Measurements from ENCODE around the gene MRPL1. TPM values are rescaled to one million over a fixed set of nuclear protein-coding genes. Genes with fewer than 3 reads are reported as not detected.
A peak's percentile ranks its signal among the peaks of the same experiment; 100 is the strongest.

MRPL1 gene
- total and polyA plus RNA-seq, 2 donors (not counting 3 experiments of a cell fraction or from before 2014, with no cell fraction given) = 11.5 to 42.9 TPM

DNA sequence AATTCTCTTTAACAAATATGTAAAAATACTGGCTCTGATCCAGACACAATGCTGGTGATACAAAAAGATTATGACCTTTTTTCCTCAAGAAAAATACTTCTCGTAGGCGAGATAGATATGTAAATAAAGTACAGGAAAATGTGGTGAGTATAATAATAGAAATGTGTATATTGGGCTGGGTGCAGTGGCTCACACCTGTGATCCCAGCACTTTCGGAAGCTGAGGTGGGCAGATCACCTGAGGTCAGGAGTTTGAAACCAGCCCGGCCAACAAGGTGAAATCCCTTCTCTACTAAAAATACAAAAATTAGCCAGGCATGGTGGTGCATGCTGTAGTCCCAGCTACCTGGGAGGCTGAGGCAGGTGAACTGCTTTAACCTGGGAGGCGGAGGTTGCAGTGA lies 55.0 kb downstream of the MRPL1 start:
- Histone ChIP-seq H3K9ac (replicated peaks; ENCODE audit: extremely low read depth, insufficient read depth, low read length) (no peak overlapping the region), H3K4me2 (ENCODE audit: insufficient read depth, low read length) (no peak overlapping the region), H3K4me3 (replicated peaks in 1 of 3; ENCODE audit: insufficient read depth in 1 of 3, low read depth in 1 of 3, low read length in 3 of 3) (no peak overlapping the region), H4K20me1 (replicated peaks; ENCODE audit: control insufficient read depth, extremely low read depth, insufficient read depth, low read length) (no peaks in the 10 kb centered on the region), H3K27ac (ENCODE audit: insufficient read depth, low read depth, low read length) (no peak overlapping the region), H3K9me1 (replicated peaks; ENCODE audit: control insufficient read depth, extremely low read depth, insufficient read depth, low read length) (no peaks in the 10 kb centered on the region), H3K27me3 (ENCODE audit: control insufficient read depth in 2 of 2, insufficient read depth in 2 of 2, low read length in 2 of 2) (no peaks in the 10 kb centered on the region), H2AFZ (ENCODE audit: low read depth, low read length) (no peak overlapping the region), H3K79me2 (ENCODE audit: control insufficient read depth, insufficient read depth, low read length) (peaks cover 3% of the 10 kb centered on the region), H3K9me3 (replicated peaks; ENCODE audit: control insufficient read depth, insufficient read depth, low read length) (no peaks in the 10 kb centered on the region), H3K36me3 (ENCODE audit: control insufficient read depth in 2 of 2, extremely low read depth in 1 of 2, insufficient read depth in 2 of 2, low read length in 2 of 2) (peaks cover 0 to 1% of the 10 kb centered on the region in 2 experiments), H3K4me1 (ENCODE audit: control insufficient read depth, extremely low read depth, insufficient read depth, low read length) (peaks cover 49% of the 10 kb centered on the region)
- DNase-seq (ENCODE audit: low read depth, low spot score) (no peak), FAIRE-seq (no peak)
- POLR2A ChIA-PET = no interaction called here
- intact Hi-C loops (cut with micrococcal nuclease) (no loop called here), dilution Hi-C loops (cut with MboI; ENCODE audit: extremely low pct_ligation_motif_present, low sequenced_read_pairs) (no loop called here)
- no TSS peak for BruUV-seq (replicated peaks)
- TF ChIP-seq POLR2A (IDR thresholded peaks at IDR 0.05; ENCODE audit: low read depth, low read length) (no peak), GATA2 (IDR thresholded peaks at IDR 0.05; ENCODE audit: insufficient read depth, insufficient read length, low read depth, low read length) (no peak), MAX (IDR thresholded peaks at IDR 0.05; ENCODE audit: insufficient read depth, insufficient read length) (no peak), POLR2AphosphoS5 (IDR thresholded peaks at IDR 0.05; ENCODE audit: insufficient read depth, low read depth, low read length) (no peak), FOS (IDR thresholded peaks at IDR 0.05; ENCODE audit: borderline replicate concordance, insufficient read depth, low read length) (no peak)
- CTCF ChIA-PET = no interaction called here

GRCh38 chr4:77920371-77920770 lies 57.7 kb downstream of the MRPL1 start:
- Histone ChIP-seq H4K20me1 (replicated peaks; ENCODE audit: control insufficient read depth, extremely low read depth, insufficient read depth, low read length) (no peaks in the 10 kb centered on the region), H3K27ac (ENCODE audit: insufficient read depth, low read depth, low read length) (peak overlapping the region; percentile 99), H3K36me3 (ENCODE audit: control insufficient read depth in 2 of 2, extremely low read depth in 1 of 2, insufficient read depth in 2 of 2, low read length in 2 of 2) (no peaks in the 10 kb centered on the region), H3K4me3 (replicated peaks in 1 of 3; ENCODE audit: insufficient read depth in 1 of 3, low read depth in 1 of 3, low read length in 3 of 3) (no peak overlapping the region), H3K9me1 (replicated peaks; ENCODE audit: control insufficient read depth, extremely low read depth, insufficient read depth, low read length) (no peaks in the 10 kb centered on the region), H3K4me2 (ENCODE audit: insufficient read depth, low read length) (peak overlapping the region; percentile 14), H3K9ac (replicated peaks; ENCODE audit: extremely low read depth, insufficient read depth, low read length) (peak overlapping the region; percentile 99), H3K4me1 (ENCODE audit: control insufficient read depth, extremely low read depth, insufficient read depth, low read length) (peaks cover 58% of the 10 kb centered on the region), H2AFZ (ENCODE audit: low read depth, low read length) (no peak overlapping the region), H3K9me3 (replicated peaks; ENCODE audit: control insufficient read depth, insufficient read depth, low read length) (no peaks in the 10 kb centered on the region), H3K79me2 (ENCODE audit: control insufficient read depth, insufficient read depth, low read length) (peaks cover 8% of the 10 kb centered on the region), H3K27me3 (ENCODE audit: control insufficient read depth in 2 of 2, insufficient read depth in 2 of 2, low read length in 2 of 2) (no peaks in the 10 kb centered on the region)
- CTCF ChIA-PET = no interaction called here
- intact Hi-C loops (cut with micrococcal nuclease) (loop anchor here (5.0 kb wide), 2 partner anchors 283 to 1732 kb away; no protein-coding TSS in a partner anchor), dilution Hi-C loops (cut with MboI; ENCODE audit: extremely low pct_ligation_motif_present, low sequenced_read_pairs) (no loop called here)
- DNase-seq (ENCODE audit: low read depth, low spot score) = peak; percentile 43
- TF ChIP-seq FOS (IDR thresholded peaks at IDR 0.05; ENCODE audit: borderline replicate concordance, insufficient read depth, low read length) = no peak
- no peak for TF ChIP-seq MYC (IDR thresholded peaks at IDR 0.05; ENCODE audit: low read depth, low read length)
- no peak for TF ChIP-seq MAX (IDR thresholded peaks at IDR 0.05; ENCODE audit: insufficient read depth, insufficient read length)
- TF ChIP-seq GATA2 (IDR thresholded peaks at IDR 0.05; ENCODE audit: insufficient read depth, insufficient read length, low read depth, low read length) = no peak
- no peak for TF ChIP-seq JUN (IDR thresholded peaks at IDR 0.05; ENCODE audit: borderline replicate concordance, insufficient read depth, insufficient read length, low read depth)
- no TSS peak for BruUV-seq (replicated peaks)
- FAIRE-seq = no peak
- POLR2A ChIA-PET = interaction anchor here (0.6 to 1.6 kb wide), 2 partner anchors 58 to 100 kb away, joined by 3 read pairs; partner anchors contain the start of gene MRPL1

Data from endothelial cell of umbilical vein (primary cell).